HG03457 (cell line): ENCODE measurements around the gene EGLN1.
A peak's percentile ranks its signal among the peaks of the same experiment; 100 is the strongest.

Experiments
- ATAC-seq: cut with Tn5 transposase; IDR thresholded peaks from one replicate; pipeline ENCODE4 v1.9.1; 2021; ENCODE audit warnings: moderate number of reproducible peaks; ENCODE audit not compliant: unreplicated experiment

EGLN1 gene

DNA sequence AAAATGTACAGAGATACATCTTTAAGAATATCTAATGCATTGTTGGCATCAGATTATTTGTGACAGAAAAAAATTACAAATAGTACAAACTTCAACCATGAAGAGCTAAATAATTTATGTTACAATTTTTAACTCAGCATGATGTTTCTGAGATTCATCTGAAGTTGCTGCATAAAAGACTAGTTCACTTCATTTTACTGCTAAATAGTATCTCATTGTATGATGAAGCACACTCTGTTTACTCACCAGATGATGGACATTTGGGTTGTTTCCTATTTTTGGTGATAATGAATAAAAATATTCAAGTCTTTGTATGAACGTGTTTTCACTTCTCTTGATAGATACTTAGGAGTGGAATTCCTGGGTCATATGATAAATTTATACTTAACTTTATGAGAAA is 20.6 kb downstream of the EGLN1 start:
- no peak for ATAC-seq

DNA sequence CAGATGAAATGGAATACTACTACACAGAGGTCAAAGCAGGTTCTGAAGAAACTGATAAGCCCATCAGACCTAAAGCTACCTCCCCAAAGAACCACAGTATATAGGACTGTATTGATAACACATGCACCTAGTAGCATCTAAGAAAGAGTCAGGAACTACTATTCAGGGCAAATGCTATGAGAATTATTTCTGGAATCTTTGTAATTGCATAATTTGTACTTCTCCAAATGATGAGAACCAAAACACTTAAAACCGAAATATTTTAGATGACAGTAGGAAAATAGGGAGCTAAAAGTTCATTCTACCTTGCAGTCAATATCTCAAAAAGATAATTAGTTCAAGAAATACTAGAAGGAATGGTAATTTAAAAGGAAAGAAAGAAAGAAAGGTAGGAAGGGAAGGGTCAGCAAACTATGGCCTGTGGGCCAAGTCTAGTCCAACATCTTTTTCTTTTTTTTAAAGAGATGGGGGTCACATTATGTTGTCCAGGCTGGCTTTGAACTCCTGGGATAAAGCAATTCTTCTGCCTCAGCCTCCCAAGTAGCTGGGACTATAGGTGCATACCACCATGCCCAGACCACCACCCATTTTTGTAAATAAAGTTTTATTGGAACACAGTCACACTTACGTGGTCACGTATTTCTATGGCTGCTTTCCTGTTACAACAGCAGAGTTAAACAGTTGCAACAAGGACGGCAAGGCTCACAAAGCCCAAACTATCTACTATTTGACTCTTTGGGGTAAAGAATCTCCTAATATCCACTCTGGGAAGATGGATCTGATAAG is 24.0 kb downstream of the EGLN1 start:
- ATAC-seq = no peak

DNA sequence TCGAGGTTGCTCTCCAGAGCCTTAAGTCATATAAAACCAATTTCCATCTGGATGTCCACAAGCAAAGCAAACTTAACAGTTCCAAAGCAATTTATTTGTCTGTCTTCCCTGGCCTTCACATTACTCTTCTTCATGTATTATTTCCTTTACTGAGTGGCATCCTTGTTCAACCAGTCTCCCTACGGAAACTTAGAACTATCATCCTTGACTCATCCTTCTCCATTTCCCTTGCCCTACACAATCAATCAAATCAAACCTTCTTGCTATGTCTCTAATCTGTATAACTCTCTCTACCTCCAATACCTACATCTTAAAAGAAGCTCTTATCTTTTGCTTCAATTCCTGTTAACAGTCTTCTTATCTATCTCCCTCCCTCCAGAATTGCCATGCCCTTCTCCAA is 25.4 kb downstream of the EGLN1 start:
- no peak for ATAC-seq

DNA sequence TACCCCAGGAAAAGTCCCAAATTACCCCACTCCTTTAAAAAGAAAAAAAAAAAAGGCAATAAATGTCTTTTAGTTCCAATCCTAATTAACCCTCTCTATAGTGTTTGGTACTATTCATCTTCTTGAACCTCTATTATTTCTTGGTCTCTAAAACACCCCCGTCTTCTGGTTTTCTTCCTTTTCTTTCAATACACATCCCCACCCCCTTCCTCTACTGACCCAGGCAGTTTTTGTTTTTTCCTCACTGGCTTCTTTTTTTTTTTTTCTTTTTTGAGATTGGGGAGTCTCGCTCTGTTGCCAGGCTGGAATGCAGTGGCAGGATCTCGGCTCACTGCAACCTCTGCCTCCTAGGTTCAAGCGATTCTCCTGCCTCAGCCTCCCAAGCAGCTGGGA is 26.1 kb downstream of the EGLN1 start:
- no peak for ATAC-seq

DNA sequence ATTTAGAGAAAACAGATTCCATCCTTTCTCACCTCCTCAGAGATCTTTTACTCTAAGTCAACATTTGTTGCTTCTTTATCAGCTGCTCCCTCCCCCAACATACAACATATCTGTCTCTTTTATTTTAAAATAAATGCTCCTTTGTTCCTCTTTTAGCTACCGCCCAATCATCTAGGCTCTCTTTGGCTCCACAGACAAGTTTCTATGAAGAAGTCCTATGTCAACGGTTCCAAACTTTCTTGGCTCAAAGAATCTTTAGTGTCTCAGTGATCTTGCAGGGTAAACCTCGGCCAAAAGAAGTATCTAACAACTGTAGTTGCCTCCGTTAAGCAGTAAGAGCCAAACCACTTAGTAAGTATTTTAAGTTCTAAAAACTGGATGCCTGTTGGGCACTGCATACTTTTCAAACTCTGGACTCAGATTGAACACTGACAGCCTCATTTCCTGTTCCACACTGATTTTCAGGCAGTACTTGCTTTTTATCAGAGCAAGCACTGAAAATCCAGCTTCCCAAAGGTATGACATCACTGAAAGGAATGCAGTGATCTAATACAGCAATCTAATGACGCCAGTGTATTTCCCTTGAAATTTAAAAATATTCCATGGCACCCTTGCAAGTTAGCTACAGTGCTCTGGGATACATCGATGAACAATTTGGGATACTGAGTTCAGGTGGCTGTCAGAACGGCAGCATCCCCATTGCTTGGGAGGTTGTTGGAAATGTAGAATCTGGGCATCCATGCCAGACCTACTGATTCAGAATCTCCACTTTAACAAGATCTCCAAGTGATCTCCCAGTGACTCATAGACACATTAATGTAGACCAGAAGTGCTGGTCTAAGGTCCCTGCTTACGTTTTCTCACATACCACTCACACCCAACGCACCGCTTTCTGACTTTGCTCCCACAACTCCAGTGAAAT is 26.8 kb downstream of the EGLN1 start:
- ATAC-seq = no peak

DNA sequence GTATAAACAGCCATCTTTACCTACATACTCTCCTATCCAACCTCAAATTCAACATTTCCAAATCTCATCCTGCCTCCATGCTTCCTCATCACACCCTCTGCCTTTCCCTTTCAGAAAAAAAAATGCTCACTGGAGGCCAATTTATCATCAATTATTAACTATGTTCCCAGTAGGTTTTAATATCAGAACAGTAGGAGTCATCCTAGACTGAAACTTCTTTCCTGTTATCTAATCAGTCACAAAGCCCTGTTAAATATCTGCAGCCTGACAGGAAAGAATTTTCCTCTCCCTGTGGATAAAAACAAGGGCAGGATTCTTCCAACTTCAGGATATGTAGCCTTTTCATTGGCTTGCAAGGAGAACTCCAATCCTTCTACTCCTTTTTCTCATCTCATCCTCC is 28.4 kb downstream of the EGLN1 start:
- no peak for ATAC-seq

DNA sequence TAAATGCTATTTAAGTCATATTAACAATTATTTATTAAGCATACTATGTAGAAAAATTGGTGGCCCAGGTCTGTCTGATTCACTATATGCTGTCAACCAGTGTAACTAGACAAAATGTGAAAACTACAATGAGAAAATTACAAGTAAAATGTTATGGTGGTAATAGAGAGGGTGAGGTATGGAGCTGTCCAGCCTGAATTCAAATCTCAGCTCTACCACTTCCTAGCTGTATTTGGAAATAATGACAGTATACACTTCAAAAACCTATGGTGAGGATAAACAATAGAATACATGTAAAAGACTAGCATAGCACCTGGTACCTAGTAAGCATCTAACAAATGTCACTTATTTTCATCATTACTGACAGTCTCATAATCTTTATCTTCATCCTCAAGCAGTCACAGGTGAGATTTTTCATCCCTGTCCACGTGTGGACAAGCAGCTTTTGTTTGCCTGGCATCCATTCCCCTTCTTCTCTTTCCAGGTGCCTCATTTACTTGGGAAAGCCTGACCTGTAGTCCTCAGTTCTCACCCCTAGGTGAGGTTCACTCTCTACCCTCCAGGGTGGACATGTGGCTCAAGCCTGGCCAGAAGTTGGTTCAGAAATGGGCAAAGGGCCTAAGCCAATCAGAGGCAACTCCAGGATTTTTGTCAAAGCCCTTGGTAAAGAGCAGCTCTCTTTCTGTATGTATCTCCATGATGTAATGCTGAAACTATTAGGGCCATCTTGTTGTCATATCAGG is 29.5 kb downstream of the EGLN1 start:
- no peak for ATAC-seq

DNA sequence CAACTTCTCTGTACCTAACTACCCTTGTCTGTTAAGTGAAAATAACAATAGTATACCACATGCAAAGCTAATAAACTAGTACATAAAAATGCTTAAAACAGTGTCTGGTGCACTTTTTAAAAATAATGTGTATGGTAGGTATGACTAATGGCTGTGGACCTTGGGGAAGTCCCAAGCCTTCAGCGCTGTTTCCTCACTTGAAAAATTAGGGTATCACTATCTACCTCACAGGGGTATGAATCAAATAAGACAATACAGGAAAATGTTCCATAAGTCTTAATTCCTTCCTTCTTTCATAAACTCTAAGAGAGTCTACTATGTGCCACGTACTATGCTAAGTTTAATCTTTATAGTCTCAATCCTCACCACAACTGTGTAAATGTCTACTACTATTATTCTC is 32.0 kb downstream of the EGLN1 start:
- ATAC-seq = no peak

DNA sequence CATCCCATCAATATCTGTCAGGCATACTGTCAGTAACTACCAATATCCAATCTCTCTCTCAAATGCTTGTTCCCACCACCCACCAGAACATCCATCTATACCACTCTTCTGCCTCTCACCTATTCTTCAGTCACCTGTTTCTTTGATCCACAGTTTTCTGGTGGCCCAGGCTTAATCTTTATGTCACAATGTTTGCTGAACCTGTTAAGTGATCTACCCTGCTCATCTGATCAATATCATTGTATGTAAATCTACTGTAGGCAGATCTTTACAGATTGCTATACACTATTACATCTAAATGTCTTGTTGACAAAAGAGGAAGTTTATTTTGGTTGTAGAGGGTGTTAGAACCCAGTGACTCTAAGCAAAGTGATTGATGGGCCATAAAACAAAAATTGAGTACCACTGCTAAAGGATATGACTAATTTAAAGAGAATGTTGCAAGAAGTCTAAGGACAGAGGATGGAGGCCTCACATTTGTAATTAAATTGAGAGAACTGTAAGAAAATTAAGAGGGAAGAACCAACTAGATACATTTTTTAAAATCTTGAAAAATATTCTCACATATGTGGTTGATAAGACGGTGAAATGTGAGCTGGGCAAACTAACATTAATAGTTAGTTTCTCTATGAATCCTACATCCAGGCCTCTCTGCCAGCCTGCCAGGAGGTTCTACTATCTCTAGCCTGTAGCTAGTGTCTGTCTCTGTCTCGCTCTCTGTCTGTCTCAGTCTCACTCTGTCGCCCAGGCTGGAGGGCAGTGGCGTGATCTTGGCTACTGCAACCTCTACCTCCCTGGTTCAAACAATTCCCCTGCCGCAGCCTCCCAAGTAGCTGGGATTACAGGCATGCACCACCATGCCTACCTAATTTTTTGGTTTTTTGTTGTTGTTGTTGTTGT is 34.1 kb downstream of the EGLN1 start:
- no peak for ATAC-seq

DNA sequence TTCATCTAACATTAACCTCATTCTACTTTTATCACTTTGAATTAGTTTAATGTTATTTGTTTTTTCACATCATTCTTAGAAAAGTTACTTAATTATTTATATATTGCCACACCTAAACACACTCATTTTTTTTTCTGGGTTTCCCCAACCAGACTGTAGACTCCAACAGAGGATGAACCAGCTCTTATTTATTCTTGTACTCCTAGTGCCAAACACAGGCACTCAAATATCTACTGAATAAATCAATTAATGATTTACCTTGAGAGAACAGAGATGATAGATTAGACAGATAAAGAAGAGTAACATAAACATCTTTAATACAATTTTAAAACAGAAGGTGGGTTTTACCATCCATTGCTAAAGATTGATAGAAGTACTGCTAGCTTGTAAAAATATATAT is 35.6 kb downstream of the EGLN1 start:
- ATAC-seq = no peak

DNA sequence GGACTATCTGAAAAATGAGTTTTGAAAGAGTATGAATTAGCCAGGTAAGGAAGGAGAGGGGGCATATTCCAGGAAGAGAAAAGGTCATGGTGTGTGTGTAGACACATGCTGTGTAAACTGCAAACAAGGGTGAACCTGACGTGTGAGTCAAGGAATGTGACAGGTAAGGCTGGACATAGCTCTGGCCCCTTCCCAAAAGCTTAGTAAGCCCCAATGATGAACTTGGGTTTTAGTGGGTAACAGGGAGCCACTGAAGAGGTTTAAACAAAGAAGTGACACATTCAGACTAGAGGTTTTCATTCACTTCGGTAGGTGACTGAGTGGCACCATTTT is 36.7 kb downstream of the EGLN1 start:
- ATAC-seq = no peak

DNA sequence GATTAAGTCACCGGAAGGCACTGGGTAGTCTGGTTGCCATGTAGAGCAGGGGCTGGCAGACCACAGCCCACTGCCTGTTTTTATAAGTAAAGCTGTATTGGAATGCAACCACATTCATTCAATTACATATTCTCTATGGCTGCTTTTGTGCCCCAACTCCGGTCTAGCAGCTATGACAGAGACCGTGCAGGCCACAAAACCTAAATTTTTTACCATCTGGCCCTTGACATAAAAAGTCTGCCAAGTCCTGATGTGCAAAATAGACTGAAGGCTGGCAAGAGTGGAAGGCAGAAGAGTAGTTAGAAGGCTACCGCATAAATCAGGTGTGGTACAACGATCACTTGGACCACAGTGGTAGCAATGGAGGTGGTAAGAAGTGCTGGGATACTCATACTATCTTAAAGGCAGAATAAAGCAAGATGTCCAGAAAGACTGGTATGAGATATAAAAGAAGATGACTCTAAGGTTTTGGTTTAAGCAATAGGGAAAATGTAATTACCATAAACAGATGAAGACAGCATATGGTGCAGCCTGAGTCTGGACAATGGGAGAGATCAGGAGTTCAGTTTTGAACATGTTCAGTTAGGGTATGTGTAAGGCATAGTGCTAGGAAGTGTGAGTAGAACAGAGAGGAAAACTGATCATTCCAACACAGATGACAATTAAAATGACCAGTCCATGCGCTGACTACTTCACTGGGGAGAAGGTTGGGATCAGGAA is 37.2 kb downstream of the EGLN1 start:
- no peak for ATAC-seq

DNA sequence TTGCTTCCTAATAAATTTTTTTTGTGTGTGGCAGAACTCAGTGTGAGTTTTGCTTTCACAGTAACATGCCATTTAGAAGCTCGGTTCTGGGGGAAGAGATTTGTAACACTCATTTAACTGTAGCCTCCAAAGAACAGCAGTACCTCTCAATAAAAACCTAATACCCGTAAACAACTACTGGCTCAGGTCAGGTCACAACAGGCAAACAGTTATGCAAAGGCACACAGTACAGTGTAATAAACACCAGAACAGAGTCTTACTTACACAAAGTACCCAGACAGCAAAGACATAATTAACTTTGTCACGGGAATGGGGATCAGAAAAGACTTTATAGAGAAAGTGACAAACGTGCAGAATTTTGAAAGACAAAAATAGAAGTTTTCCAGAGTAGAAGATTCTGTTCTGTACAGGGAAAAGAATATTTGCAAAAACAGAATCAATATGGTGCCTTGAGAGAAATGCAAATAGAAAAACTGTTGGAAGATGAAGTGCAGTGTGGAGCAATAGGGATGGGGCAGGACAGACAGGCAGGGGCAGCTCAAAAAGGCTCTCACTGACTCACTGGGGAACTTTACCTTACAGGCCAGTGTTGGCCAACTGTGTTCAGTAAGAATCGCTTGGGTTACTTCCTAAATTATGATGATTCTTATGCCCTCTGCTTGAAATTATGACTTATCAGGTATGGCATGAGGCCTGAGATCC is 38.8 kb downstream of the EGLN1 start:
- ATAC-seq = no peak

DNA sequence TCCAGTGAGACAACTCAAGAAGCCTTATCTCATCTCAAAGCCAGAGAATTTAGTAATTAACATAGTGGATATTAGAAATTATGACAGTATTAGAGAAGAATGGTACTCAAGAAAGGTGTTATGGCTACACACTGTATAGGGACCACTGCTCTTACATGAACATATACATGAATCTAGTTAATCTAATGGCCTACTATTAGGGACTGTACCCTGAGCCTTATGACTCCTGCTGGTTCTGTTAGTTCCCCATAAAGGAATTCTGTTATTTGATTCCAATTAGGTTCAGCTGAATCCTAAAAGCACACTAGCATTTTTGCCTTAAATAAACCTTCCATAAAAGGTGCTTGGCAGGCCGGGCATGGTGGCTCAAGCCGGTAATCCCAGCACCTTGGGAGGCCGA is 39.7 kb downstream of the EGLN1 start:
- ATAC-seq = no peak

DNA sequence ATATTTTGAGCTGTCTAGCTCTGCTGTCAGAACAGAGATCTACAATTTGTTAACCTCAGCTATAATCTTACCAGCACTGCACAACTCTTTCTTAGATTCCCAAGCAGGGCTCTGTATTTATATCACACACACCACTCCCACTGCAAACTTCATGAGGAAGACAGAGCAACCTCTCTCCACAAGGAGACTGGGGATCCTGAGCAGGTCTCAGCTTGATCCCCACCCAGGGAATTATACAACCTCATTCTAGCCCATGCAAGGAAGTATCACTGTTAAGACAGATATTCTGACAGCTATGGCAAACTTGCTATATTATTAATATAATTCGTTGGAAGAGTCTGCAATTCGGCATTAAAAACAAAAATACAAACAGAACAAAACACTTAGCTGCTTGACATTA is 40.4 kb downstream of the EGLN1 start:
- ATAC-seq = no peak

DNA sequence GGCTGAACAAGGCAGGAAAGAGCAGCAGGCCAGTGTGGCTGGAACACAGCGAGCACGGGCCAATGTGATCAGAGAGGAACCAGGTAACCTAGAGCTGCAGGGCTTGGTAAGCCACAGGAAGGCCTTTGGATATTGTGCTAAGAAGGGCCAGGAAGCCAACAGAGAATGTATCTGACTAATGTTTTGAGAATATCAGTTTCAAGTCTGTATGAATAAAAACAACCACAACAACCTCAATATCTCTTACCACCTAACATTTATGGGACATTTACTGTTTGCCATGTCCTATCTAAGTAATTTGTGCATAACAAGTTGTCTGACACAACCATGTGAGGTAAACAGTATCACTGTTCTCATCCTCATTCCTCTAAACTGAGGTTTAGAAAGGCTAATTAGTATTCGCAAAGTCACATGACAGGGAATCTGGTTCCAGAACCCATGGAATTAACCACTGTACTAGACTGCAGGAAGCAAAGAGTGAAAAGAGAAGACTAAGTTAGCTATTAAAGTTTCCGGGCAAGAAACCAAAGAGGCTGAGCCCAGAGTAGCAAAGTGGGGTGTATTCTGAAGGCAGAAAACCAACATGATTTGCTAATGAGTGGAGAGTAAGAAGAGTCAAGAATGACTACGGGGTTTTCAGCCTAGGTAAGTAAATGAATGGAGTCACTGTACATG is 45.1 kb downstream of the EGLN1 start:
- ATAC-seq = peak; percentile 67

DNA sequence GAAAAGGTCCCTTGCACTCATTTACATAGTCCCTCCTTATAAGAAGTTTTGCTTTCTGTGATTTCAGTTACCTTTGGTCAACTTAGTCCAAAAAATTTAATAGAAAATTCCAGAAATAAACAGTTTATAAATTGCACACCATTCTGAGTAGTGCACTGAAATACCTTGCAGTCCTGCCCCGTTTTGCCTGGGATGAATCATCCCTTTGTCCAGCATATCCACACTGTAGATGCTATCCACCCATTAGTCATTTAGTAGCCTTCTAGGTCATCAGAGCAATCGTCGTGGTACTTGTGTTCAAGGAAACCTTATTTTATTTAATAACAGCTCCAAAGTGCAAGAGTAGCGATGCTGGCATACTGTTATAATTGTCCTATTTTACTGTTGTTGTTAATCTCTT is 46.0 kb downstream of the EGLN1 start:
- ATAC-seq = no peak

DNA sequence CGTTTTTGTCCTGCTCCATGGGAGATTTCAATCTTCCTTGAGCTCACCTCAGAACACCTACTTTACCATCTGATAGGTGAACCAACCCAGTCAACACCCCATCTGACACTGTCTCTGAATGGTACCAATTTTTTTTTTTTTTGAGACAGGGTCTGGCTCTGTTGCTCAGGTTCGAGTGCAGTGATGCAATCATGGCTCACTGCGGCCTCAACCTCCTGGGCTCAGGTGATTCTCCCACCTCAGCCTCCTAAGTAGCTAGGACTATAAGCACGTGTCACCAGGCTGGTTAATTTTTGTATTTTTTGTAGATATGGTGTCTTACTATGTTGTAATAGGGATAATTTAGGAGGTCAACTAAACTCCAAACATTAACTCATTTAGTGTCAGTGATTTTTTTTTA is 47.7 kb downstream of the EGLN1 start:
- ATAC-seq = no peak

DNA sequence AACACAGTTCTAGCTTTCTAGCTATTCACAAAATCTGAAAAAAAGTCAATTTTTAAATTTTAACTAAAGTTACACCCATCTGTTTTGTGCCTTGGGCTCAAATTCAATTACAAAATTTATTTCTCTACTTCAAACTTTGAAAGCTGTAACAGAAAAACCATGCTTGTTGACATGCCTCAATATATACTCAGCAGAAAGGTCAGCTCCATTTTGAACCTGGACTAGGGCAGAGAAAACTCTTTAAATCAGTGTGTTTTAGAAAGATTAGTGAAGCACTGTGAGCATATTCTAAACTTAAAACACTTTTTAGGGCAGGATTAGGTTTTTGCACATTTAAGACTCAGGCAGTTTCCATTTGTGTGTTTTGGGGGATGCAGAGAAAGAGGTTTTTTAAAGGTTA is 49.6 kb downstream of the EGLN1 start:
- ATAC-seq = no peak
